A673 (cell line): ENCODE data around the gene MDFI. TPM values are rescaled to one million over a fixed set of nuclear protein-coding genes. Genes with fewer than 3 reads are reported as not detected.

Source experiments
- BruUV-seq: library from RNA; stranded (reverse); fragments of 400-500 nt; replicated peaks from 2 replicates; lab custom pipeline; 2021; lab: Mats Ljungman, UMichigan
- CTCF ChIA-PET: fragments of 300-600 bp; sonication (Branson Sonifier 250); formaldehyde crosslinking; loops from one replicate; lab custom pipeline; 2022; ENCODE audit warnings: antibody characterized with exemption; lab: Charles Lee
- POLR2A ChIA-PET: fragments of 300-600 bp; sonication (Branson Sonifier 250); formaldehyde crosslinking; loops from one replicate; lab custom pipeline; 2022; ENCODE audit warnings: antibody characterized with exemption; ENCODE audit not compliant: low non-redundant PET; lab: Charles Lee
- DNase-seq: peaks from one replicate; pipeline ENCODE4 v3.0.0-alpha.2; 2015; ENCODE audit warnings: low spot score
- H3K27ac ChIP-seq: fragments of 200-600 bp; sonication (generic); 2 replicates; pipeline ENCODE4 v1.5.1; 2016; ENCODE audit warnings: mixed run types, low read depth, mild to moderate bottlenecking, mixed read lengths, antibody characterized with exemption, low read length; ENCODE audit not compliant: poor library complexity, severe bottlenecking
- H3K27me3 ChIP-seq: fragments of 200-600 bp; sonication (generic); replicated peaks from 2 replicates; pipeline ENCODE4 v1.6.1; 2017; ENCODE audit warnings: mixed run types, low read depth, mild to moderate bottlenecking, mixed read lengths, antibody characterized with exemption, low read length; ENCODE audit not compliant: insufficient read depth, poor library complexity
- H3K36me3 ChIP-seq: fragments of 200-600 bp; sonication (generic); 2 replicates; pipeline ENCODE4 v1.6.1; 2016; ENCODE audit warnings: mixed run types, mild to moderate bottlenecking, mixed read lengths, antibody characterized with exemption, low read length; ENCODE audit not compliant: insufficient read depth, poor library complexity, severe bottlenecking
- H3K4me1 ChIP-seq: fragments of 200-600 bp; sonication (generic); 2 replicates; pipeline ENCODE4 v1.6.1; 2017; ENCODE audit warnings: mixed run types, mild to moderate bottlenecking, mixed read lengths, antibody characterized with exemption, low read length; ENCODE audit not compliant: insufficient read depth, poor library complexity, severe bottlenecking
- H3K4me3 ChIP-seq: fragments of 200-600 bp; sonication (generic); 2 replicates; pipeline ENCODE4 v1.5.1; 2016; ENCODE audit warnings: low read depth, mixed run types, mild to moderate bottlenecking, mixed read lengths, low read length; ENCODE audit not compliant: poor library complexity, severe bottlenecking
- H3K9me3 ChIP-seq: fragments of 200-600 bp; sonication (generic); 2 replicates; pipeline ENCODE4 v1.6.1; 2016; ENCODE audit warnings: mixed run types, low read depth, mild to moderate bottlenecking, mixed read lengths, antibody characterized with exemption, low read length; ENCODE audit not compliant: poor library complexity, severe bottlenecking
- CTCF ChIP-seq: fragments of 300-800, 200-600 bp; sonication (generic); conservative IDR thresholded peaks from 2 replicates; pipeline ENCODE4 v1.5.1; 2017; ENCODE audit warnings: low read depth, mild to moderate bottlenecking, antibody characterized with exemption, low read length, moderate library complexity, mixed read lengths
- EZH2 ChIP-seq: fragments of 200-600 bp; sonication (generic); IDR thresholded peaks from 2 replicates; pipeline ENCODE4 v1.6.1; 2017; ENCODE audit warnings: borderline replicate concordance, low read depth, mild to moderate bottlenecking, mixed read lengths, antibody characterized with exemption, low read length; ENCODE audit not compliant: poor library complexity, severe bottlenecking
- intact Hi-C: fragments of 100-400 bp; cut with micrococcal nuclease; formaldehyde crosslinking; loops from one replicate; pipeline ENCODE4 v1.10.0; 2022; ENCODE audit not compliant: unreplicated experiment
- total RNA-seq: library from RNA; stranded (reverse); gene quantifications from 2 replicates; pipeline ENCODE4 v1.2.3, GENCODE V29; 2021

Gene MDFI
- total RNA-seq, 1 experiment from 2014 or later = 342 TPM

DNA sequence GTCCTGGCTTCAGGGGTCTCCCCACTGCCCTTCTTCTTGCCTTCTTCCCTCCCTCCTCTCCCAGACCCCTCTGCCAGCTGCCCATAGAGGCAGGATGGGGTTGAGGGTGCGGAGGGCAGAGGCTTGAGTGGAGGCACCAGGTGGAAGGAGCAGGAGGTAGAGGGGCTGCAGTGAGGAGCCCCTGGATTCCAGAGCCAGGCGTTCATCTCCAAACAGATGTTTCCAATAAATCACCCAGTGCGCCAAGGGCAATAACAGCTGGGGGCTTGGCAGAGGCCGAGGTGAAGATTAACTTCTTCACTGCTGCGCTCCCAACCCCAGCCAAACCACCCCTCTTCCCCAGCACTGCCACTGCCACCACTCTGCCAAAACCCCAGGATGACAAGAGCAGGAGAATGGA is 10.7 kb downstream of the MDFI start:
- no TSS peak for BruUV-seq
- POLR2A ChIA-PET = no interaction called here
- no peak for TF ChIP-seq CTCF
- TF ChIP-seq EZH2 = no peak
- H3K27ac ChIP-seq = peak overlapping the region; percentile 65
- no peaks in the 10 kb centered on the region for H3K9me3 ChIP-seq
- peak; percentile 50 for DNase-seq
- intact Hi-C loops = no loop called here
- CTCF ChIA-PET = no interaction called here
- H3K4me1 ChIP-seq = peaks cover 53% of the 10 kb centered on the region
- no peaks in the 10 kb centered on the region for H3K27me3 ChIP-seq
- peaks cover 94% of the 10 kb centered on the region for H3K36me3 ChIP-seq
- no peak overlapping the region for H3K4me3 ChIP-seq

GRCh38 chr6:41649596-41649995 is 11.3 kb downstream of the MDFI start:
- Histone ChIP-seq H3K27ac (peak overlapping the region; percentile 65), H3K27me3 (no peaks in the 10 kb centered on the region), H3K4me1 (peaks cover 53% of the 10 kb centered on the region), H3K36me3 (peaks cover 98% of the 10 kb centered on the region), H3K4me3 (no peak overlapping the region), H3K9me3 (no peaks in the 10 kb centered on the region)
- ChIA-PET POLR2A (no interaction called here), CTCF (no interaction called here)
- TF ChIP-seq CTCF = no peak
- no peak for TF ChIP-seq EZH2
- no peak for DNase-seq
- no TSS peak for BruUV-seq
- intact Hi-C loops = no loop called here

DNA sequence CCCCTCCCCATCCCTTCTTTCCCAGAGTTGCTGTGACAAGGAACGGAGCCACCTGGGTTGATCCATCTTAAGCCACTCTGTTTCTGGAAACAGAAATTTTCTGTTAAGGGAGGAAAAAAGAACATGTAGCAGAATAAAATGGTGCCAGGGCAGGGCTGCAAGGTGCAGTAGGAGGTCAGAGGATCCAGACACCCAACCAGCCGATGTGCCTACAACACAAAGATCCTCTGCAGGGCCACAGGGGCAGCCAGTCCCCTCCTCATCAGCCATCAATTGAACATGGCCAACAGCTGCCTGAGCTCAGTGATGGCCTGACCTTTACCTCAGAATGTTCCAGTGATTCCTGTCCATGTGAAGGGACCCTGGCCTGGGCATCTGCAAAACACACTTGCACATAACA is 11.9 kb downstream of the MDFI start:
- POLR2A ChIA-PET = no interaction called here
- Histone ChIP-seq H3K4me1 (peaks cover 50% of the 10 kb centered on the region), H3K9me3 (no peaks in the 10 kb centered on the region), H3K4me3 (no peak overlapping the region), H3K36me3 (peaks cover 98% of the 10 kb centered on the region), H3K27me3 (no peaks in the 10 kb centered on the region), H3K27ac (peak overlapping the region; percentile 24)
- no TSS peak for BruUV-seq
- intact Hi-C loops = no loop called here
- DNase-seq = no peak
- CTCF ChIA-PET = no interaction called here
- TF ChIP-seq EZH2 = no peak
